Ascending aorta (tissue), 2 donors: Measurements from ENCODE around the gene UST. TPM values are rescaled to one million over a fixed set of nuclear protein-coding genes. Genes with fewer than 3 reads are reported as not detected.

Experiments used
- DNase-seq, 2 donors: peaks; one replicate each; pipeline ENCODE4 v3.0.0-alpha.2; 2019; ENCODE audit warnings: low spot score in 2 of 2
- H3K27ac ChIP-seq, 2 donors: fragments of 200-600 bp; sonication (generic); one replicate each; pipeline ENCODE4 v1.5.1; 2016 to 2017; ENCODE audit warnings: mild to moderate bottlenecking in 1 of 2
- H3K27me3 ChIP-seq: fragments of 200-600 bp; sonication (generic); one replicate; pipeline ENCODE4 v1.5.1; 2017
- H3K36me3 ChIP-seq, 2 donors: fragments of 200-600 bp; sonication (generic); one replicate each; pipeline ENCODE4 v1.5.1; 2016
- H3K4me1 ChIP-seq, 2 donors: fragments of 200-600 bp; sonication (generic); one replicate each; pipeline ENCODE4 v1.5.1; 2016 to 2017; ENCODE audit warnings: mild to moderate bottlenecking in 1 of 2
- H3K4me3 ChIP-seq, 2 donors: fragments of 200-600 bp; sonication (generic); one replicate each; pipeline ENCODE4 v1.5.1; 2016 to 2017; ENCODE audit warnings: mild to moderate bottlenecking in 1 of 2
- H3K9me3 ChIP-seq, 2 donors: fragments of 200-600 bp; sonication (generic); one replicate each; pipeline ENCODE4 v1.5.1; 2016
- intact Hi-C: fragments of 100-400 bp; cut with DNase I; formaldehyde crosslinking; loops from one replicate; pipeline ENCODE4 v1.15.1; 2023
- total RNA-seq: library from RNA; depleted of rRNA; stranded (reverse); fragments of >200 nt; gene quantifications from one replicate; pipeline ENCODE4 v1.1.0, GENCODE V29; 2016
- TF ChIP-seq, protein P1 (sequence below), 3 experiments: fragments of 200-600 bp in 2 of 3; fragments of 450-650 bp in 1 of 3; sonication (generic) in 2 of 3; IDR thresholded peaks; one replicate each; pipeline ENCODE4 v1.5.1; 2016 to 2019; ENCODE audit warnings: antibody characterized with exemption in 3 of 3, mild to moderate bottlenecking in 1 of 3, moderate library complexity in 1 of 3

UST gene
- total RNA-seq, 1 donor from 2014 or later = 27.0 TPM

DNA sequence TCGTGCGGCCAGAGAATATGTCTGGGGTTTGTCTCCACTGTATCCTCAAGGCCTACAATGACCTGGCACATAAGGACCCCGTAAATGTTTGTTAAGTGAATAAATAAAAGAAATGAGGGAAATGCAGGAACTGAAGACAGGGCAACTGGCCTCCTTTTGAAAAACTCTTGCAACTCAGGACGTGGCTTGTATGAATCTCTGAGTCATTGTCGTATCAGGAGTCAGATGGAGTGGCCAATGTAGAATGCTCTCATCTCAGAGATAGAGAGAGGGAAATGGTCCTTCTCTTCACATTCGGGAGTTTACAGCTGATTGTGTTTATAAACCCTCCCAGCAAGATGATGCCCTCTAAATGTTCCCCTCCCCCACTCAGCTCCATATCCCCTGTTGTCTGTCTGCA, 57.1 kb downstream of the UST start:
- peaks cover 0 to 6% of the 10 kb centered on the region in 2 donors for H3K4me1 ChIP-seq
- H3K27me3 ChIP-seq = no peaks in the 10 kb centered on the region
- H3K27ac ChIP-seq = no peak overlapping the region
- no peak for DNase-seq
- H3K36me3 ChIP-seq = no peaks in the 10 kb centered on the region
- no peak overlapping the region for H3K4me3 ChIP-seq
- TF ChIP-seq, protein P1, sequence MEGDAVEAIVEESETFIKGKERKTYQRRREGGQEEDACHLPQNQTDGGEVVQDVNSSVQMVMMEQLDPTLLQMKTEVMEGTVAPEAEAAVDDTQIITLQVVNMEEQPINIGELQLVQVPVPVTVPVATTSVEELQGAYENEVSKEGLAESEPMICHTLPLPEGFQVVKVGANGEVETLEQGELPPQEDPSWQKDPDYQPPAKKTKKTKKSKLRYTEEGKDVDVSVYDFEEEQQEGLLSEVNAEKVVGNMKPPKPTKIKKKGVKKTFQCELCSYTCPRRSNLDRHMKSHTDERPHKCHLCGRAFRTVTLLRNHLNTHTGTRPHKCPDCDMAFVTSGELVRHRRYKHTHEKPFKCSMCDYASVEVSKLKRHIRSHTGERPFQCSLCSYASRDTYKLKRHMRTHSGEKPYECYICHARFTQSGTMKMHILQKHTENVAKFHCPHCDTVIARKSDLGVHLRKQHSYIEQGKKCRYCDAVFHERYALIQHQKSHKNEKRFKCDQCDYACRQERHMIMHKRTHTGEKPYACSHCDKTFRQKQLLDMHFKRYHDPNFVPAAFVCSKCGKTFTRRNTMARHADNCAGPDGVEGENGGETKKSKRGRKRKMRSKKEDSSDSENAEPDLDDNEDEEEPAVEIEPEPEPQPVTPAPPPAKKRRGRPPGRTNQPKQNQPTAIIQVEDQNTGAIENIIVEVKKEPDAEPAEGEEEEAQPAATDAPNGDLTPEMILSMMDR (IDR thresholded peaks at IDR 0.05) = no peak
- no peaks in the 10 kb centered on the region for H3K9me3 ChIP-seq
- intact Hi-C loops = no loop called here

DNA sequence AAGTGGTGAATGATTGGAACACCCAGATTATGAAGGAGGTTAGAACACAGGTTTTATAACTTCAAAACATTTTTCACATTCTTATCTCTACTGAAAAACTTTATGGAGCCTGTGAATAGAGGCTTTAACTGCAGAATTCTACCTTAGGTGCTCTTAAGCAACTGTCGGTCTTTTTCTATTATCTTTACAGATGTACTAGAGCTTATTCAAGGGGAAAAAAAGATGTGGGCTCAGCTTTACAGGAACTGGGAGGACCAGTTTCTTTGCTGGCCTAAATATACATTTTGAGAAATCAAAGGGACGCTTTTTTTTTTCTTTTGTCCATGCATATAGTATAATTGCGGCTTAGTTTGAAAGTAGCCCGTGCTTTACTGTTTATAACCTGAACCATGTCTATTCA, 58.9 kb downstream of the UST start:
- H3K27ac ChIP-seq = no peak overlapping the region
- no peaks in the 10 kb centered on the region for H3K9me3 ChIP-seq
- intact Hi-C loops = no loop called here
- no peaks in the 10 kb centered on the region for H3K4me1 ChIP-seq
- TF ChIP-seq, protein P1 (IDR thresholded peaks at IDR 0.05) = no peak
- H3K4me3 ChIP-seq = no peak overlapping the region
- DNase-seq = no peak
- no peaks in the 10 kb centered on the region for H3K27me3 ChIP-seq
- H3K36me3 ChIP-seq = no peaks in the 10 kb centered on the region

DNA sequence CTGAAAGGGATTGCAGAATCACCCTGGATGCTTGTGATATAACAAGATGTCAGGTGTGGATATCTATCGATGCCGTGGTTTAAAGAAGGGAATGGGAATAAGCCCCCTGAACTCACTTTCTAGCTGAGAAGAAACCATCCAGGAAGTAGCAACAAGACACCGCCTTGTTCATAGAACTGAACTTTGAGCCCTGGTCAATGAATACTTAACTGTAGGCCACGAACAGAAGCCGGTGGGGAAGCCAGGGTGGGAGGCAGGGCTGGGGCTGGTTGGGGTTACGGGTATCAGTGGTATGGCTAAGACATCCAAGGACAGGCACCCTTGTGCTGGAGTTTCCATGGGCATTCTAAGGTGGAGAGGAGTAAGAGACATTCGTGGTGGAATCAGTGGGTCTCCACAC, 61.0 kb downstream of the UST start:
- no peak for DNase-seq
- no peaks in the 10 kb centered on the region for H3K36me3 ChIP-seq
- H3K4me3 ChIP-seq = no peak overlapping the region
- TF ChIP-seq, protein P1 (IDR thresholded peaks at IDR 0.05) = no peak
- intact Hi-C loops = no loop called here
- H3K27me3 ChIP-seq = no peaks in the 10 kb centered on the region
- no peak overlapping the region for H3K27ac ChIP-seq
- no peaks in the 10 kb centered on the region for H3K9me3 ChIP-seq
- H3K4me1 ChIP-seq = no peaks in the 10 kb centered on the region

DNA sequence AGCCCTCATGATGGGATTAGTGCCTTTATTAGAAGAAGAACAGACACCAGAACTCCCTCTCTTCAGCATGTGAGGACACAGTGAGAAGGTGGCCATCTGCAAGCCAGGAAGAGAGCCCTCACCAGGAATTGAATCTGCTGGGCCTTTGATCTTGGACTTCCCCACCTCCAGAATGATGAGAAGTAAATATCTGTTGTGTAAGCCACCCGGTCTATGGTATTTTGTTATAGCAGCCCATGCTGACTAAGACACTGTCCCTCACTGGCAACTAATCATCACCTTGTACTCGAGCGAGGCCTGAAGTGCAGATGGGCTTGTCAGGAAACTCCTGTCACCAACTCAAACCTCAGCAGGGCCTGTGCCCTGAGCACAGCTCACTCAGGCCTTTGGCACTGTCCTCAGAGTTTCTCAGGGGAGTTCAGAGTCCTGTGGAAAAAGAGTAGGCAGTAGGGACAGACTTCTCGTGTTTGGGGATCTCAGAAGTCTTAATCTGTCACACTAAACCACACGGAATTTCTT, 62.0 kb downstream of the UST start:
- TF ChIP-seq, protein P1 (IDR thresholded peaks at IDR 0.05) = no peak
- intact Hi-C loops = no loop called here

DNA sequence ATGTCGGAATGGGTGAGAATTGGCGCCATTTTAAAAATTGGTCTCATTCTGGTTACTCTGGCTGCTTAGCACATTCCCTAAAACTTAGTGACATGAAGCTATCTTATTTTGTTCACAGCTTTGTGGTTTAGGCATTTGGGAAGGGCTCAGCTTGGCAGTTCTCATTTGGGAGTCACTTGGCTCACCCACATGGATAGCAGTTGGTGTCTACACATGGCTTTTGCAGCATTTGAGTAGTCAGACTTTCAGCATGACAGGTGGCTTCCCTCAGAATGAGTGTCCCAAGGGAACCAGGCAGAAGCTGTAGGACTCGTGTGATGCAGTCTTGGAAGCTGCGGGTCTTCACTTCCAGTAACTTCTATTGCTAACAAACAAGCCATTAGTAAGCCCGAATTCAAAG, 64.6 kb downstream of the UST start:
- no peak overlapping the region for H3K4me3 ChIP-seq
- no peaks in the 10 kb centered on the region for H3K36me3 ChIP-seq
- no peaks in the 10 kb centered on the region for H3K9me3 ChIP-seq
- no peak for DNase-seq
- intact Hi-C loops = no loop called here
- no peak overlapping the region for H3K27ac ChIP-seq
- TF ChIP-seq, protein P1 (IDR thresholded peaks at IDR 0.05) = no peak
- H3K27me3 ChIP-seq = no peaks in the 10 kb centered on the region
- H3K4me1 ChIP-seq = no peaks in the 10 kb centered on the region

More for the DNA sequence above, 62.0 kb downstream of the UST start:
- Histone ChIP-seq H3K9me3 (no peaks in the 10 kb centered on the region), H3K36me3 (no peaks in the 10 kb centered on the region), H3K4me1 (no peaks in the 10 kb centered on the region), H3K4me3 (no peak overlapping the region), H3K27me3 (no peaks in the 10 kb centered on the region), H3K27ac (no peak overlapping the region)
- no peak for DNase-seq
